ENCODE measurements around the gene BICRAL.
"Not testable (repeated sequence)": the region's sequence is repeated elsewhere in the genome, so short reads cannot be mapped to it uniquely, and the experiment has no call there.

The BICRAL gene

GRCh38 chr6:42781796-42782688 lies at the start of gene BICRAL:
Gene BICRAL, plus strand, starts transcription at chr6:42782052. Its CDS starts 39,971 bp downstream, at chr6:42822023.
- DNase-seq: peak; percentile 36

GRCh38 chr6:42733867-42734481 lies 47.9 kb upstream of the BICRAL start:
- DNase-seq: not testable (repeated sequence)

- no peak for DNase-seq
Observed at GRCh38 chr6:42735976-42736375, 45.9 kb upstream of the BICRAL start.

- DNase-seq: no peak
Observed at GRCh38 chr6:42740725-42741124, 41.1 kb upstream of the BICRAL start.

GRCh38 chr6:42742116-42742894 lies 39.5 kb upstream of the BICRAL start:
- no peak for DNase-seq

- DNase-seq: no peak
Observed at GRCh38 chr6:42744351-42744893, 37.4 kb upstream of the BICRAL start.

GRCh38 chr6:42745083-42745639 lies 36.7 kb upstream of the BICRAL start:
- DNase-seq: no peak

GRCh38 chr6:42745640-42746462 lies 36.0 kb upstream of the BICRAL start, which contains the start of gene TBCC:
Gene TBCC, minus strand, starts transcription at chr6:42746103. Its CDS starts 30 bp downstream, at chr6:42746073.
- peak; percentile 97 for DNase-seq

- peak; percentile 91 for DNase-seq
Observed at GRCh38 chr6:42746463-42747391, 35.1 kb upstream of the BICRAL start.

- no peak for DNase-seq
Observed at GRCh38 chr6:42748203-42748898, 33.5 kb upstream of the BICRAL start.

GRCh38 chr6:42751055-42751454 lies 30.8 kb upstream of the BICRAL start:
- no peak for DNase-seq

GRCh38 chr6:42754759-42755158 lies 27.1 kb upstream of the BICRAL start:
- no peak for DNase-seq

- DNase-seq: no peak
Observed at GRCh38 chr6:42756722-42757121, 25.1 kb upstream of the BICRAL start.

GRCh38 chr6:42758756-42759430 lies 23.0 kb upstream of the BICRAL start:
- DNase-seq: no peak

- DNase-seq: no peak
Observed at GRCh38 chr6:42761287-42762067, 20.4 kb upstream of the BICRAL start.

- no peak for DNase-seq
Observed at GRCh38 chr6:42762426-42762859, 19.4 kb upstream of the BICRAL start.

GRCh38 chr6:42762950-42763349 lies 18.9 kb upstream of the BICRAL start:
- DNase-seq: no peak

- no peak for DNase-seq
Observed at GRCh38 chr6:42764911-42765648, 16.8 kb upstream of the BICRAL start.

All from NK-92 treated with Interleukin-12 subunit alpha and Interleukin-12 subunit beta, amount 100 ng/mL, for 24 hours (cell line).